A673 (cell line): ENCODE results near the gene SKAP1. TPM values are rescaled to one million over a fixed set of nuclear protein-coding genes. Genes with fewer than 3 reads are reported as not detected.

Experiments
- BruUV-seq: library from RNA; stranded (reverse); fragments of 400-500 nt; replicated peaks from 2 replicates; lab custom pipeline; 2021; lab: Mats Ljungman, UMichigan
- CTCF ChIA-PET: fragments of 300-600 bp; sonication (Branson Sonifier 250); formaldehyde crosslinking; loops from one replicate; lab custom pipeline; 2022; ENCODE audit warnings: antibody characterized with exemption; lab: Charles Lee
- POLR2A ChIA-PET: fragments of 300-600 bp; sonication (Branson Sonifier 250); formaldehyde crosslinking; loops from one replicate; lab custom pipeline; 2022; ENCODE audit warnings: antibody characterized with exemption; ENCODE audit not compliant: low non-redundant PET; lab: Charles Lee
- DNase-seq: peaks from one replicate; pipeline ENCODE4 v3.0.0-alpha.2; 2015; ENCODE audit warnings: low spot score
- H3K27ac ChIP-seq: fragments of 200-600 bp; sonication (generic); 2 replicates; pipeline ENCODE4 v1.5.1; 2016; ENCODE audit warnings: mixed run types, low read depth, mild to moderate bottlenecking, mixed read lengths, antibody characterized with exemption, low read length; ENCODE audit not compliant: poor library complexity, severe bottlenecking
- H3K27me3 ChIP-seq: fragments of 200-600 bp; sonication (generic); replicated peaks from 2 replicates; pipeline ENCODE4 v1.6.1; 2017; ENCODE audit warnings: mixed run types, low read depth, mild to moderate bottlenecking, mixed read lengths, antibody characterized with exemption, low read length; ENCODE audit not compliant: insufficient read depth, poor library complexity
- H3K36me3 ChIP-seq: fragments of 200-600 bp; sonication (generic); 2 replicates; pipeline ENCODE4 v1.6.1; 2016; ENCODE audit warnings: mixed run types, mild to moderate bottlenecking, mixed read lengths, antibody characterized with exemption, low read length; ENCODE audit not compliant: insufficient read depth, poor library complexity, severe bottlenecking
- H3K4me1 ChIP-seq: fragments of 200-600 bp; sonication (generic); 2 replicates; pipeline ENCODE4 v1.6.1; 2017; ENCODE audit warnings: mixed run types, mild to moderate bottlenecking, mixed read lengths, antibody characterized with exemption, low read length; ENCODE audit not compliant: insufficient read depth, poor library complexity, severe bottlenecking
- H3K4me3 ChIP-seq: fragments of 200-600 bp; sonication (generic); 2 replicates; pipeline ENCODE4 v1.5.1; 2016; ENCODE audit warnings: low read depth, mixed run types, mild to moderate bottlenecking, mixed read lengths, low read length; ENCODE audit not compliant: poor library complexity, severe bottlenecking
- H3K9me3 ChIP-seq: fragments of 200-600 bp; sonication (generic); 2 replicates; pipeline ENCODE4 v1.6.1; 2016; ENCODE audit warnings: mixed run types, low read depth, mild to moderate bottlenecking, mixed read lengths, antibody characterized with exemption, low read length; ENCODE audit not compliant: poor library complexity, severe bottlenecking
- EZH2 ChIP-seq: fragments of 200-600 bp; sonication (generic); IDR thresholded peaks from 2 replicates; pipeline ENCODE4 v1.6.1; 2017; ENCODE audit warnings: borderline replicate concordance, low read depth, mild to moderate bottlenecking, mixed read lengths, antibody characterized with exemption, low read length; ENCODE audit not compliant: poor library complexity, severe bottlenecking
- intact Hi-C: fragments of 100-400 bp; cut with micrococcal nuclease; formaldehyde crosslinking; loops from one replicate; pipeline ENCODE4 v1.10.0; 2022; ENCODE audit not compliant: unreplicated experiment
- total RNA-seq: library from RNA; stranded (reverse); gene quantifications from 2 replicates; pipeline ENCODE4 v1.2.3, GENCODE V29; 2021
- TF ChIP-seq, protein P1 (sequence below): fragments of 300-800, 200-600 bp; sonication (generic); conservative IDR thresholded peaks from 2 replicates; pipeline ENCODE4 v1.5.1; 2017; ENCODE audit warnings: low read depth, mild to moderate bottlenecking, antibody characterized with exemption, low read length, moderate library complexity, mixed read lengths

The SKAP1 gene
- total RNA-seq, 1 experiment from 2014 or later = not detected

DNA sequence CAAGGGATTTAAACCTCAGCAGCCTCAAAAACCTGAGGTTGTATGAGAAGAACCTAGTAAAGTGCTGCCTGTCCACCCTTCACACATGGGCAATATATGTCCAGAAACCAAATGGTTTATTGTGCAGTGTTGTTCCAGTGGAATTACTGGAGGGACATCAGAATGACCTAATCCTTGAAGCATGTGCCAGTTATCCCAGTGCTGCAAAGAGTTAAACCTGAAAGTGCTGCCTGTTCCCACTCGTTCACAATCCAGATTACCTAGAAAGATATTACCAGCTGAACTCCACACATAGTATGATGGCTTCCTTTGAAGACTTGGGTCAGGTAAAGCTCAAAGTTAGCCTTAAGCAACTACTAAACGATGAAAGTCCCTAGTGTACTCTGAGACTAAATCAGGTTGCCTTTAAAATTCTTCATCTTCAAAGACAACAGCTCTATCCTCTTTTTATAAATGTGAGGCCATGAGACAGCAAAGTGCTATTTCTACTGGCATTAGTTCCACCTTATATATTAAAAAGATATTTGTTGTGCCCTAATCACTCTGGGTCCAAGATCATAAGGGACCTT lies 189.4 kb downstream of the SKAP1 start:
- POLR2A ChIA-PET = interaction anchor here (0.6 kb wide), 1 partner anchor 148 kb away, joined by 3 read pairs; no protein-coding TSS in a partner anchor
- Histone ChIP-seq H3K27ac (peak overlapping the region; percentile 87), H3K4me1 (peaks cover 84% of the 10 kb centered on the region), H3K27me3 (no peaks in the 10 kb centered on the region), H3K36me3 (no peaks in the 10 kb centered on the region), H3K9me3 (no peaks in the 10 kb centered on the region), H3K4me3 (no peak overlapping the region)
- no peak for DNase-seq
- intact Hi-C loops = no loop called here
- no TSS peak for BruUV-seq
- TF ChIP-seq, protein P1, sequence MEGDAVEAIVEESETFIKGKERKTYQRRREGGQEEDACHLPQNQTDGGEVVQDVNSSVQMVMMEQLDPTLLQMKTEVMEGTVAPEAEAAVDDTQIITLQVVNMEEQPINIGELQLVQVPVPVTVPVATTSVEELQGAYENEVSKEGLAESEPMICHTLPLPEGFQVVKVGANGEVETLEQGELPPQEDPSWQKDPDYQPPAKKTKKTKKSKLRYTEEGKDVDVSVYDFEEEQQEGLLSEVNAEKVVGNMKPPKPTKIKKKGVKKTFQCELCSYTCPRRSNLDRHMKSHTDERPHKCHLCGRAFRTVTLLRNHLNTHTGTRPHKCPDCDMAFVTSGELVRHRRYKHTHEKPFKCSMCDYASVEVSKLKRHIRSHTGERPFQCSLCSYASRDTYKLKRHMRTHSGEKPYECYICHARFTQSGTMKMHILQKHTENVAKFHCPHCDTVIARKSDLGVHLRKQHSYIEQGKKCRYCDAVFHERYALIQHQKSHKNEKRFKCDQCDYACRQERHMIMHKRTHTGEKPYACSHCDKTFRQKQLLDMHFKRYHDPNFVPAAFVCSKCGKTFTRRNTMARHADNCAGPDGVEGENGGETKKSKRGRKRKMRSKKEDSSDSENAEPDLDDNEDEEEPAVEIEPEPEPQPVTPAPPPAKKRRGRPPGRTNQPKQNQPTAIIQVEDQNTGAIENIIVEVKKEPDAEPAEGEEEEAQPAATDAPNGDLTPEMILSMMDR = no peak
- no peak for TF ChIP-seq EZH2
- CTCF ChIA-PET = interaction anchor here (0.6 kb wide), 1 partner anchor 552 kb away, joined by 10 read pairs; no protein-coding TSS in a partner anchor

DNA sequence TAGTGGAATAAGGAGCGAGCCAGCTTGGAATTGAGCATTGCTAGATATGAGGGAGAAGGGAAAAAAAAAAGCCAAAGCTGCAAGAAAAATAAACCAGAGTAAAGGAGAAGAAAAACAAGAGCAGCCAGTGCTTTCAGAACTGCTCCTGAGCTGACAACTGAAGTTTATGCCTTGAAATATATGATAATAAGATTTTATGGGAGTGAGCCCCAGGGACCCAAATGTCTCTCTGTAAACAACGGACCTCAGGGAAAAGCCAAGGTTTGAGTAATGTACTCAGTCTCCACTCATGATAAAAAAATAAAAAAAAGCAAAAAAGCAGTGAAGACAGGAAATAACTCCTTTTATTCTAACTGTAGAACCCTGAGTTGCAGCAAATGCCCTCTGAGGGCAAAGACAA lies 189.9 kb downstream of the SKAP1 start:
- Histone ChIP-seq H3K4me3 (no peak overlapping the region), H3K36me3 (no peaks in the 10 kb centered on the region), H3K4me1 (peaks cover 79% of the 10 kb centered on the region), H3K27ac (peak overlapping the region; percentile 87), H3K27me3 (no peaks in the 10 kb centered on the region), H3K9me3 (no peaks in the 10 kb centered on the region)
- no TSS peak for BruUV-seq
- ChIA-PET CTCF (interaction anchor here (0.6 kb wide), 3 partner anchors 73 to 553 kb away, joined by 3 to 10 read pairs (median 5); no protein-coding TSS in a partner anchor), POLR2A (interaction anchor here (0.6 kb wide), 3 partner anchors 11 to 301 kb away, joined by 3 to 4 read pairs (median 3); no protein-coding TSS in a partner anchor)
- peak; percentile 41 for DNase-seq
- TF ChIP-seq, protein P1 = no peak
- no peak for TF ChIP-seq EZH2
- intact Hi-C loops = no loop called here

DNA sequence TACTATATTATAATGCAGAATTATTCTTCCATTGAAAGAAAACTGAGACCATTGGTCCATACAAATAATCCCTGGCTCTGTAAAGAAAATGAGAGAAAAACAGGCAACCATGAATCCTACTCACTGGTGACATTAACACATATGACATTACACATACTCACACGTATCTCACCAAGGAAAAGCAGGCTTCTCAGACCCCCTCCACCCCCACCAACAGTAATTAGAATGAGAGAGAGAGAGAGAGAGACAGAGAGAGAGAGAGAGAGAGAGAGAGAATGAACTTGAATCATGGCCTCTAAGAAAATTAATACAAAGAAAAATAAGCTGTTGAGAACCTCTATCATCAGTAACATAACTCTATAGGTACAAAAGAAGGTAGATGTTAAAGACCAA lies 190.4 kb downstream of the SKAP1 start:
- DNase-seq = peak; percentile 60
- peaks cover 73% of the 10 kb centered on the region for H3K4me1 ChIP-seq
- H3K27me3 ChIP-seq = no peaks in the 10 kb centered on the region
- TF ChIP-seq, protein P1 = no peak
- TF ChIP-seq EZH2 = no peak
- no peaks in the 10 kb centered on the region for H3K9me3 ChIP-seq
- BruUV-seq = no TSS peak
- ChIA-PET CTCF (interaction anchor here (0.6 to 1.0 kb wide), 3 partner anchors 23 to 135 kb away, joined by 3 to 5 read pairs (median 3); no protein-coding TSS in a partner anchor), POLR2A (interaction anchor here (0.6 kb wide), 3 partner anchors 12 to 302 kb away, joined by 3 to 4 read pairs (median 3); no protein-coding TSS in a partner anchor)
- no peak overlapping the region for H3K4me3 ChIP-seq
- peak overlapping the region; percentile 87 for H3K27ac ChIP-seq
- intact Hi-C loops = no loop called here
- H3K36me3 ChIP-seq = no peaks in the 10 kb centered on the region
